ENCODE results near the gene TRDMT1. TPM values are rescaled to one million over a fixed set of nuclear protein-coding genes. Genes with fewer than 3 reads are reported as not detected.

Gene TRDMT1
- polyA plus RNA-seq, 1 donor from 2014 or later, result 25.4 TPM

GRCh38 chr10:17157024-17157423 lies 44.4 kb downstream of the TRDMT1 start:
- H3K9ac ChIP-seq (ENCODE audit: low read length), result no peak overlapping the region
- no peak for TF ChIP-seq RAD21 (conservative IDR thresholded peaks at IDR 0.05)
- no peak for TF ChIP-seq REST (IDR thresholded peaks at IDR 0.05; ENCODE audit: borderline replicate concordance)
- no peak for TF ChIP-seq EP300 (conservative IDR thresholded peaks at IDR 0.05; ENCODE audit: poor library complexity, severe bottlenecking)
- no peak for TF ChIP-seq CTCF (IDR thresholded peaks at IDR 0.05; ENCODE audit: poor library complexity, severe bottlenecking)
- TF ChIP-seq EZH2 (IDR thresholded peaks at IDR 0.05; ENCODE audit: borderline replicate concordance, insufficient read depth, low read length, poor library complexity, severe bottlenecking), result no peak
- TF ChIP-seq SMC3 (conservative IDR thresholded peaks at IDR 0.05; ENCODE audit: poor library complexity), result no peak
- H3K27me3 ChIP-seq (ENCODE audit: insufficient read depth, low read depth, low read length), result no peaks in the 10 kb centered on the region
- no peak overlapping the region for H3K4me3 ChIP-seq (ENCODE audit: low read length)
- H3K9me2 ChIP-seq (ENCODE audit: insufficient read depth, low read length), result no peaks in the 10 kb centered on the region
- H3F3A ChIP-seq (ENCODE audit: insufficient read depth, low read length, poor library complexity, severe bottlenecking), result no peaks in the 10 kb centered on the region
- no peaks in the 10 kb centered on the region for H4K20me1 ChIP-seq (ENCODE audit: insufficient read depth)
- no peak overlapping the region for H2AFZ ChIP-seq (ENCODE audit: low read depth, low read length)
- no peaks in the 10 kb centered on the region for H3K36me3 ChIP-seq (ENCODE audit: insufficient read depth, low read length)
- no peaks in the 10 kb centered on the region for H3K9me3 ChIP-seq (ENCODE audit: low read length)
- no peaks in the 10 kb centered on the region for H3K79me2 ChIP-seq (replicated peaks; ENCODE audit: insufficient read depth, low read length)
- H3K27ac ChIP-seq (ENCODE audit: low read length), result no peak overlapping the region
- no peak overlapping the region for H3K4me2 ChIP-seq (ENCODE audit: low read length)

GRCh38 chr10:17155826-17156225 lies 45.6 kb downstream of the TRDMT1 start:
- Histone ChIP-seq H3K36me3 (ENCODE audit: insufficient read depth, low read length) (no peaks in the 10 kb centered on the region), H3K9me2 (ENCODE audit: insufficient read depth, low read length) (no peaks in the 10 kb centered on the region), H3K79me2 (replicated peaks; ENCODE audit: insufficient read depth, low read length) (no peaks in the 10 kb centered on the region), H3K4me3 (ENCODE audit: low read length) (no peak overlapping the region), H2AFZ (ENCODE audit: low read depth, low read length) (no peak overlapping the region), H3K27me3 (ENCODE audit: insufficient read depth, low read depth, low read length) (no peaks in the 10 kb centered on the region), H3F3A (ENCODE audit: insufficient read depth, low read length, poor library complexity, severe bottlenecking) (no peaks in the 10 kb centered on the region), H3K27ac (ENCODE audit: low read length) (no peak overlapping the region), H3K9me3 (ENCODE audit: low read length) (no peaks in the 10 kb centered on the region), H3K4me2 (ENCODE audit: low read length) (no peak overlapping the region), H3K9ac (ENCODE audit: low read length) (no peak overlapping the region), H4K20me1 (ENCODE audit: insufficient read depth) (no peaks in the 10 kb centered on the region)
- no peak for TF ChIP-seq SMC3 (conservative IDR thresholded peaks at IDR 0.05; ENCODE audit: poor library complexity)
- TF ChIP-seq MXI1 (conservative IDR thresholded peaks at IDR 0.05; ENCODE audit: poor library complexity, severe bottlenecking), result no peak
- no peak for TF ChIP-seq EP300 (conservative IDR thresholded peaks at IDR 0.05; ENCODE audit: poor library complexity, severe bottlenecking)
- no peak for TF ChIP-seq TAF1 (IDR thresholded peaks at IDR 0.05; ENCODE audit: low read depth)
- TF ChIP-seq EZH2 (IDR thresholded peaks at IDR 0.05; ENCODE audit: borderline replicate concordance, insufficient read depth, low read length, poor library complexity, severe bottlenecking), result no peak
- TF ChIP-seq CTCF (IDR thresholded peaks at IDR 0.05; ENCODE audit: poor library complexity, severe bottlenecking), result no peak
- TF ChIP-seq REST (IDR thresholded peaks at IDR 0.05; ENCODE audit: borderline replicate concordance), result no peak
- no peak for TF ChIP-seq RAD21 (conservative IDR thresholded peaks at IDR 0.05)
- TF ChIP-seq POLR2AphosphoS5 (IDR thresholded peaks at IDR 0.05), result no peak
